ENCODE measurements around the gene MYT1.

GRCh38 chr20:64247970-64248841, 84.0 kb downstream of the MYT1 start:
- TF ChIP-seq TARDBP (IDR thresholded peaks at IDR 0.05): no peak
- no peak for TF ChIP-seq LEF1 (IDR thresholded peaks at IDR 0.05; ENCODE audit: borderline replicate concordance)
- TF ChIP-seq SUZ12 (IDR thresholded peaks at IDR 0.05): no peak
- TF ChIP-seq SP1 (IDR thresholded peaks at IDR 0.05): no peak
- no peak for TF ChIP-seq ARNT (IDR thresholded peaks at IDR 0.05)
- no peak for TF ChIP-seq HDGF (IDR thresholded peaks at IDR 0.05; ENCODE audit: borderline replicate concordance)
- TF ChIP-seq ELF4 (IDR thresholded peaks at IDR 0.05): no peak
- TF ChIP-seq L3MBTL2 (conservative IDR thresholded peaks at IDR 0.05): no peak
- no peak for TF ChIP-seq PKNOX1 (IDR thresholded peaks at IDR 0.05)
- no peak for TF ChIP-seq FOXK2 (IDR thresholded peaks at IDR 0.05)

Data from HEK293T (cell line).